Gastroesophageal sphincter (tissue), 4 donors: ENCODE measurements around the gene GON4L. TPM values are rescaled to one million over a fixed set of nuclear protein-coding genes. Genes with fewer than 3 reads are reported as not detected.

Source experiments
- ATAC-seq: fragments of 150-250 bp; one replicate; pipeline ENCODE4 v1.9.1; 2016; ENCODE audit warnings: mild to moderate bottlenecking, moderate library complexity
- H3K27ac ChIP-seq, 4 donors: fragments of 200-600 bp; sonication (generic) in 3 of 4; 1 replicate in 3 of 4; 2 replicates in 1 of 4; pipeline ENCODE4 v1.5.1; 2016 to 2019
- H3K27me3 ChIP-seq: fragments of 200-600 bp; sonication (generic); one replicate; pipeline ENCODE4 v1.5.1; 2019
- H3K36me3 ChIP-seq, 2 donors: fragments of 200-600 bp; sonication (generic); one replicate each; pipeline ENCODE4 v1.5.1; 2019; ENCODE audit warnings: control low read depth in 1 of 2
- H3K4me1 ChIP-seq, 3 donors: fragments of 200-600 bp; sonication (generic); 1 replicate in 2 of 3; 2 replicates in 1 of 3; pipeline ENCODE4 v1.5.1; 2016 to 2019; ENCODE audit warnings: control low read depth in 2 of 3
- H3K4me3 ChIP-seq, 2 donors: fragments of 200-600 bp; sonication (generic); one replicate each; pipeline ENCODE4 v1.5.1; 2019; ENCODE audit warnings: mild to moderate bottlenecking in 1 of 2, moderate library complexity in 1 of 2
- H3K9me3 ChIP-seq, 3 donors: fragments of 200-600 bp; sonication (generic); one replicate each; pipeline ENCODE4 v1.5.1; 2017 to 2019; ENCODE audit warnings: control low read depth in 2 of 3
- EP300 ChIP-seq: sonication (generic); formaldehyde crosslinking; IDR thresholded peaks from one replicate; pipeline ENCODE4 v1.6.1; 2017; ENCODE audit warnings: antibody characterized with exemption, mild to moderate bottlenecking
- POLR2A ChIP-seq, 2 donors: fragments of 450-650 bp; IDR thresholded peaks; one replicate each; pipeline ENCODE4 v1.6.1; 2017; ENCODE audit warnings: antibody characterized with exemption in 2 of 2, mild to moderate bottlenecking in 2 of 2, moderate library complexity in 1 of 2
- POLR2AphosphoS5 ChIP-seq: sonication (generic); formaldehyde crosslinking; IDR thresholded peaks from one replicate; pipeline ENCODE4 v1.6.1; 2017; ENCODE audit warnings: antibody characterized with exemption
- WGBS, 2 donors: methylation state at CpG; one replicate each; pipeline ENCODE4 v1.1.5; 2018; ENCODE audit warnings: low coverage in 1 of 2; 5-methylcytosine and 5-hydroxymethylcytosine counted together
- total RNA-seq, 4 donors: library from RNA; depleted of rRNA; stranded (reverse); fragments of >200 nt; gene quantifications; one replicate each; pipeline ENCODE4 v1.1.0, GENCODE V29; 2016
- TF ChIP-seq, protein P1 (sequence below), 4 experiments: fragments of 200-600 bp in 2 of 4; fragments of 450-650 bp in 2 of 4; sonication (generic) in 1 of 4; IDR thresholded peaks; one replicate each; pipeline ENCODE4 v1.5.1; 2017 to 2019; ENCODE audit warnings: antibody characterized with exemption in 4 of 4, mild to moderate bottlenecking in 2 of 4, moderate library complexity in 2 of 4

The GON4L gene
- total RNA-seq, 4 donors from 2014 or later, result 16.6 to 55.1 (median 35.9) TPM

- TF ChIP-seq POLR2AphosphoS5 (no peak), EP300 (no peak), POLR2A (IDR thresholded peaks at IDR 0.05) (no peak)
- TF ChIP-seq, protein P1, sequence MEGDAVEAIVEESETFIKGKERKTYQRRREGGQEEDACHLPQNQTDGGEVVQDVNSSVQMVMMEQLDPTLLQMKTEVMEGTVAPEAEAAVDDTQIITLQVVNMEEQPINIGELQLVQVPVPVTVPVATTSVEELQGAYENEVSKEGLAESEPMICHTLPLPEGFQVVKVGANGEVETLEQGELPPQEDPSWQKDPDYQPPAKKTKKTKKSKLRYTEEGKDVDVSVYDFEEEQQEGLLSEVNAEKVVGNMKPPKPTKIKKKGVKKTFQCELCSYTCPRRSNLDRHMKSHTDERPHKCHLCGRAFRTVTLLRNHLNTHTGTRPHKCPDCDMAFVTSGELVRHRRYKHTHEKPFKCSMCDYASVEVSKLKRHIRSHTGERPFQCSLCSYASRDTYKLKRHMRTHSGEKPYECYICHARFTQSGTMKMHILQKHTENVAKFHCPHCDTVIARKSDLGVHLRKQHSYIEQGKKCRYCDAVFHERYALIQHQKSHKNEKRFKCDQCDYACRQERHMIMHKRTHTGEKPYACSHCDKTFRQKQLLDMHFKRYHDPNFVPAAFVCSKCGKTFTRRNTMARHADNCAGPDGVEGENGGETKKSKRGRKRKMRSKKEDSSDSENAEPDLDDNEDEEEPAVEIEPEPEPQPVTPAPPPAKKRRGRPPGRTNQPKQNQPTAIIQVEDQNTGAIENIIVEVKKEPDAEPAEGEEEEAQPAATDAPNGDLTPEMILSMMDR (IDR thresholded peaks at IDR 0.05), result no peak
- Histone ChIP-seq H3K9me3 (no peaks in the 10 kb centered on the region), H3K27me3 (no peaks in the 10 kb centered on the region), H3K36me3 (no peaks in the 10 kb centered on the region), H3K4me3 (no peak overlapping the region), H3K4me1 (peaks cover 0 to 20% (median 0%) of the 10 kb centered on the region in 3 donors), H3K27ac (no peak overlapping the region)
- no peak for ATAC-seq
- 68% methylated on average over 2 of the region's 9 CpGs; no CpG with 5 or more reads in 1 of the 2 donors for WGBS, 2 donors
Observed at GRCh38 chr1:155873860-155874259, 16.8 kb upstream of the GON4L start.

GRCh38 chr1:155872527-155872926, 15.5 kb upstream of the GON4L start:
- no peak overlapping the region for H3K4me3 ChIP-seq
- WGBS, 2 donors, result 85 to 92% methylated on average over 3 to 4 of the region's 5 CpGs
- H3K36me3 ChIP-seq, result no peaks in the 10 kb centered on the region
- no peaks in the 10 kb centered on the region for H3K27me3 ChIP-seq
- ATAC-seq, result no peak
- H3K9me3 ChIP-seq, result no peaks in the 10 kb centered on the region
- peak overlapping the region in 2 of 4 donors; percentile 18 to 54 for H3K27ac ChIP-seq
- H3K4me1 ChIP-seq, result peaks cover 0 to 20% (median 0%) of the 10 kb centered on the region in 3 donors
- TF ChIP-seq POLR2AphosphoS5 (no peak), EP300 (no peak), POLR2A (IDR thresholded peaks at IDR 0.05) (no peak)
- TF ChIP-seq, protein P1 (IDR thresholded peaks at IDR 0.05), result no peak

DNA sequence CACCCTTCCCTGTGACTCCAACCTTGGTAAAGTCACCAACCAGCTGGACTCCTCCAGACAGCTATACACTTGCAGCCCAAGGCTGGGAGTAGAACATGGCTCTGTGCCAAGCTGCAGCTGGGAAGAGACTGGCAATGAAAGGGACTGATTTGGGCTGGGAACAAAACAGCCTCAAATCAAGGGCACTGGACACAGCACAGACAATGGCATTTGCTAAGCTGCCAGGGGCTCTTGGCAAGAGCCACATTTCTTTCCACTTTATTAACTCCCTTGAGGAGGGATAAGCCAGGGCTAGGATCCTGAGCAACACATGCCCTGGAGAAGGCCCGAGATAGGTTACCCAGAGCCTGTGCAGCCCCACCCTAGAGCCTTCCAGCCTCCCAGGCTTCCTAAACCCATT, 14.4 kb upstream of the GON4L start:
- Histone ChIP-seq H3K4me3 (no peak overlapping the region), H3K36me3 (no peaks in the 10 kb centered on the region), H3K9me3 (no peaks in the 10 kb centered on the region), H3K27ac (peak overlapping the region in 3 of 4 donors; percentile 24 to 54 (median 34)), H3K4me1 (peaks cover 0 to 20% (median 0%) of the 10 kb centered on the region in 3 donors), H3K27me3 (no peaks in the 10 kb centered on the region)
- ATAC-seq, result peak; percentile 39
- WGBS, 2 donors, result no CpG with 5 or more reads among the region's 1 CpG
- no peak for TF ChIP-seq EP300
- TF ChIP-seq, protein P1 (IDR thresholded peaks at IDR 0.05), result no peak
- TF ChIP-seq POLR2A (IDR thresholded peaks at IDR 0.05), result no peak
- TF ChIP-seq POLR2AphosphoS5, result no peak

DNA sequence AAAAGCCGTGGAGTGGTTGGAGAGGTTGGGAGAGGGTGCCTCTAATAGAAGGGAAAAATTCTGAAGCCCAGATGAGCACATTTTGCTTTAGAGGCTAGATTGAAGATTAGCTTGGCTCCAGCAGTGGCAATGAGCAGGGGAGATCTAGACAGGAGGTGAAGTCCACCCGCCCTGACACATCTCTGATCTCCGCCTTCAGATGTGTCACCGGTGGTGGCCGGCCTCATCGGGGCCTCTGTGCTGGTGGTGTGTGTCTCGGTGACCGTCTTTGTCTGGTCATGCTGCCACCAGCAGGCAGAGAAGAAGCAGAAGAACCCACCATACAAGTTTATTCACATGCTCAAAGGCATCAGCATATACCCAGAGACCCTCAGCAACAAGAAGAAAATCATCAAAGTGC, 10.8 kb upstream of the GON4L start:
- no peaks in the 10 kb centered on the region for H3K27me3 ChIP-seq
- TF ChIP-seq POLR2A (IDR thresholded peaks at IDR 0.05), result no peak
- TF ChIP-seq EP300, result no peak
- TF ChIP-seq, protein P1 (IDR thresholded peaks at IDR 0.05), result no peak
- H3K4me3 ChIP-seq, result no peak overlapping the region
- H3K36me3 ChIP-seq, result no peaks in the 10 kb centered on the region
- peaks cover 0 to 14% (median 0%) of the 10 kb centered on the region in 3 donors for H3K4me1 ChIP-seq
- 85% methylated on average over 8 of the region's 8 CpGs; no CpG with 5 or more reads in 1 of the 2 donors for WGBS, 2 donors
- H3K9me3 ChIP-seq, result no peaks in the 10 kb centered on the region
- ATAC-seq, result no peak
- no peak overlapping the region for H3K27ac ChIP-seq

DNA sequence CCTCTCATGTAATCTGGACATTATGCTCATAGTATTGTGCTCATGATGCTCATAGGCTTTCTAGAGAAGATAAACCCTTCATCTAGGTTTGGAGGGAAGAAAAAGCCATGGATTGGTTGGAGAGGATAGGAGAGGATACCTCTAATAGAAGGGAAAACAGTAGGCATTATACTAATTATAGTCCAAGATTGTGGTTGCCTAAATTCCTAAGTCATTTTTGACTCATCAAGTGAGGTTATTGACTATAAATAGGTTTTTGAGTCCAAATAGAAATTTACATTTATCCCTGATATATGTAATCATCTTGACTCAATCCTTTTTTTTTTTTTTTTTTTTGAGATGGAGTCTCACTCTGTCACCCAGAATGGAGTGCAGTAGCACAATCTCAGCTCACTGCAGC, 7.4 kb upstream of the GON4L start:
- no peak for ATAC-seq
- Histone ChIP-seq H3K27ac (no peak overlapping the region), H3K4me1 (peaks cover 0 to 21% (median 6%) of the 10 kb centered on the region in 3 donors), H3K27me3 (no peaks in the 10 kb centered on the region), H3K4me3 (no peak overlapping the region), H3K9me3 (no peaks in the 10 kb centered on the region), H3K36me3 (no peaks in the 10 kb centered on the region)
- no peak for TF ChIP-seq POLR2AphosphoS5
- TF ChIP-seq POLR2A (IDR thresholded peaks at IDR 0.05), result no peak
- TF ChIP-seq, protein P1 (IDR thresholded peaks at IDR 0.05), result no peak
- TF ChIP-seq EP300, result no peak
